Activated CD8-positive, alpha-beta memory T cell treated with anti-CD3 and anti-CD28 coated beads, Interleukin-2, amount 50 U/mL, for 24 hours (primary cell): Measurements from ENCODE around the gene C19orf81.

Experiments used
- DNase-seq: peaks from one replicate; pipeline ENCODE4 v3.0.0-alpha.2; 2020; ENCODE audit errors: extremely low read depth

Gene C19orf81

DNA sequence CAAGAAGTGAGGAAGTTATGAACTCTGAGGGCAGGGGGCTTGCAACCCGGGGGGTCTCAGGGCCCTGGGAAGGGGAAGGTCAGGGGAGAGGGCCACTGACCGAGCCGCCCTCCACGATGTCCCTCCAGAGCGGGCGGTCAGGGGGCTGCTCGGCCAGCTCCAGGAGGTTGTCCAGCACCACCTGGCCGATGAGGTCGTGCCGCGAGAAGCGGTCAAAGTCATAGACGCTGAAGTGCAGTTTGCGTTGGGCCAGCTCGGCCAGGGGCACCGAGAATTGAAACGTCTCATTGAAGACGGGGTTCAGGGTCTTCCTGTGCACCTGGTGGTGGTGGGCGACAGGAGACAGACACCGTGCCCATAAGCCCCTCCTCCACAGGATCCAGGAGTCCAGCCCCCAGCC lies 20.1 kb upstream of the C19orf81 start:
- DNase-seq = no peak

- no peak for DNase-seq
Measured at GRCh38 chr19:50629801-50630200, 19.4 kb upstream of the C19orf81 start.

- no peak for DNase-seq
Measured at GRCh38 chr19:50632151-50632835, 17.0 kb upstream of the C19orf81 start.

DNA sequence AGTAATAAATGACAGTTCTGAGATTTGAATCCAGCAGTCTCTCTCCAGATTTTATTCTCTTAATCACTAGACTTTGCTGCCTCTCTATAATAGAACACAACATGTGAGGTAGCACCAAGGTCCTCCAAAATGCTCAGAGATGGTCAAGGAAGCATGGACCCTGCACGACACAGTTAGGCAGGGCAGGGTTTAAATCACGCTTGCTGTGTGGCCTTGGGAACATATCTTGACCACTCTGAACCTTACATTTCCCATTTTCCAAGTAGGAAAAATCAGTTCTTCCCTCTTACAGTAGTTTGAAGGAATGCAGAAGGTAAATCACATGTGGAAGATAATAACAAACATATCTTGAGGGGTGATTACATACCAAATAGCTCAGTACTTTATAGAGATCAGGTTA lies 15.9 kb upstream of the C19orf81 start:
- DNase-seq = no peak

- DNase-seq = no peak
Measured at GRCh38 chr19:50633973-50634372, 15.3 kb upstream of the C19orf81 start.

DNA sequence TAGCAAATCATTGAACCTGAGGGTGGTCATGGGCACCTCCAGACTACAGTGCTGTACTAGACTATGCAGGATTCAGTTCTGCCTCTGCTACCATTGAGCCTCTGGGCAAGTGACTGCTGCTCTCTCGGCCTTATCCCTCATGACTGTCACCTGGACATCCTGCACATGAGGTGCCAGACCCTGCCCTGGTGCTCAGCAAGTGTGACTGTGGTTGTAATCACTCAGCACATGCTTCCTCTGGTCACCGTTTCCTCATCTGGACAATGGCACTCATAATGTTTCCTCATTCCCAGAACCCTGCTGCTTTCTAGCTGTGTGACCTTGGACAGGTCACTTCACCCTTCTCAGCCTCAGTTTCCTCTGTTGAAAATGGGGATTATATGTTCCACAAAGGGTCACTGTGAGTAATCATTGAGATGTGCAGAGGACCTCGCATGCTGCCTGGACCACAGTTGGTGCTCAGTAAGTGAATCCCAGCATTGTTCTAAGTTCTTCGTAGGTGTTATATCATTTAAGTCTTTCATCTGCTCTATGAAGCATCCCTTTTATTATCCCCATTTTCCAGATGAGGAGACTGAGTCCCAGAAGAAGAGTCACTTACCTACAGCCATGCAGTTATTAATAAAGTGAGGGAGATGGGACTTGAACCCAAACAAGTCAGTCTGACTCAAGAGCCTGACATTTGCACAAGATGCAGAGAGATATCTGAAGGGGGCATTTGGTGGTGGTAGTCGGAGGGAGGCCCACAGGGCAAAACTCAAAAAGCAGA lies 12.7 kb upstream of the C19orf81 start:
- DNase-seq = no peak

GRCh38 chr19:50638600-50638999 lies 10.6 kb upstream of the C19orf81 start:
- DNase-seq = no peak

DNA sequence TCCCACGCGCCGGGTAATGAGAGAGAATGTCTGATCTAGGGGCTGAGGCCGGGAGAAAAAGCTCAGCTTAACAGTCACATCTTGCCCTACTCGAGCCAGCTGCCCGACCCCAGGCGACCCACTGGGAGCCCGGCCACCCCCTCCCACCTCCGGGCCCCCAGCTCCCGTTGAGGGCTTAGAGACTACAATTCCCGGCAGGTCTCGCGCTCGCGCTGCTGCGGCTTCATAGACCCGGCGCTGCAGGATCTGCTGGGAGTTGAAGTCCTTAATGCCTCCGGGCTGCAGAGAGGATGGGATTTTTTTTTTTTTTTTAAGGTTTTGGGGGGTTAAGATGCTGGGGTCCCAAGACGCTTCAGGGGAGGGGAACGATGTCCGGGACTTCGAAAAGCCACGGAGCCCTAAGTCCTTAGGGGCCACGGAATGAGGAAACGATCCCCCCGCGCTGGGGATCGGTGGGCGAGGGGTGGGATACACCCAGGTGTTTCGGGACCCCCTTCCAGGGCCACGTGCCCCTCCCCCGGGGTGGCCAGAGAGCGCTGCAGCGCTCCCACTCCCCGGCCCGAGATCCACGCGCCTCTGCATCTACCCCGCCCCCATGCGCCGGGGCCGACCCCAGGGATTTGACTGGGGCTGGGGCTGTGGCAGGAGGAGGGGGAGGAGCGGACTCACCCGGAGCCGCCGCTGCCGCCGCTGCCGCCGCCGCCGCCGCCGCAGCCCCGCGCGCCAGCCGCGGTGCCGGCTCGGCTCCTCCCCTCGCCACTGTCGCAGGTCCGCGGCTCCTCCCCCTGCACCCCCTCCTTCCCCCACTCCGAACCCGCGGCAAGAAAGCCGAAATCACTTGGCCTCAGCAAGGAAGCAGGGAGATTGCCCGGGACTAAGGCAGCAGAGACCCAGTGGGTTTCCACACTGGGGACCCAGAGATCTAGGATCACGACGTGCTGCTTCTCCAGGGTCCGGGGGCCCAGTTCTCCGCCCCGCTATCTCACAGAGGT lies 9.8 kb upstream of the C19orf81 start, which contains the start of gene SYT3:
Gene SYT3 (minus strand): TSS at position 761 of the 992 bp plus-strand sequence. CDS start 2,470 bp downstream, outside the sequence.
- DNase-seq = no peak

GRCh38 chr19:50640368-50640767 lies 8.9 kb upstream of the C19orf81 start:
- DNase-seq = no peak

- DNase-seq = no peak
Measured at GRCh38 chr19:50644315-50644915, 4.8 kb upstream of the C19orf81 start.

- no peak for DNase-seq
Measured at GRCh38 chr19:50645107-50645506, 4.1 kb upstream of the C19orf81 start.

DNA sequence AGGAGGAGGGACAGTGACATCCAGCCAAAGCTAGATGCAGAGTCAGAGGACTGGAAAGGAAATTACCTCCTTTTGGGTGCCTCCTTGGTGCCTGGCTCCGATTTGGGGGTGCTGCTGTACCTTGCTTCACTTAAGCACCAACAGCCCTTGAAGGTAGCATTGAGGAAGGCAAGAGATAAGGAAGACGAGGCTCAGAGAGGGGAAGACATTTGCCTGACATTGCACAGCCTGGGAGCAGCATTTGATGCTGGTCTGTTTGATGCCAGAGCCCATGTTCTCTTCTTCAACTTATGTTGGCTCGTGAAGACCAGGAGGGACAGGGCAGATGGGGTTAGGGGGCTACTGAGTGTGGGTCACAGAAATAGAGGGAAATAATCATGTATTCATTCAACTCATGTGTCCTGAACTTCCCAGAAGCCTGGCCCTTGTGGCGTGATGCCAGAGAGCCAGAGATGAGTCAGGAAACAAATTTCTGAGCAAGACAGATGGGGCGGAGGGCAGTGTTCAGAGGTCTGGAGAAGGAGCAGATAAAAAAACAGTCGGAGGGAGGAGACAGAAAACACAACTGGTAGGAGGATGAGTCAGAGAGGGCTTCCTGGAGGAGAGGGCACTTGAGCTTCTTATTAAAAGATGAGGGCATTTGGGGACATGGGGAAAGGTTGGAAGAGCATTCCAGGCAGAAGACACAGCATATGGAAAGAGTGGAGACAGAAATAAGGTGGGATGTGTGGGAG lies 3.0 kb upstream of the C19orf81 start:
- no peak for DNase-seq

GRCh38 chr19:50647879-50648615 lies 1.2 kb upstream of the C19orf81 start:
- no peak for DNase-seq

GRCh38 chr19:50648659-50649058 lies 586 bp upstream of the C19orf81 start:
- DNase-seq = no peak

- DNase-seq = no peak
Measured at GRCh38 chr19:50651174-50651573, 1.9 kb downstream of the C19orf81 start.

DNA sequence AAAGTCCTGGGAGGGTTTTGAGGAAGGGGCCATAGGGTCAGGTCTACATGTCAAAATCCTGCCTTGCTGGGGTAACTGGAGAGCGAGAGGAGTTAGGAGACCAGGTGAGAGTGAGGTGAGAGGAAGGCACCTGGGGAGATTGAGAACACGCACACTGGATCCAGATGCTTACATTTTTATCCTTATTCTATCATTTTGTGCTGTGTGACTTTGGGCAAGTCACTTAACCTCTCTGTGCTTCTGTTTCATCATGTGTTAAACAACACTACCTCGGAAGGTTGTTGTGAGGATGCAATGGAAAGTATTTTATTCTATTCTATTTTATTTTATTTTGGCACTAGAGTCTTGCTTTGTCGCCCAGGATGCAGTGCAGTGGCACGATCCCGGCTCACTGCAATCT lies 3.5 kb downstream of the C19orf81 start:
- DNase-seq = no peak

- DNase-seq = no peak
Measured at GRCh38 chr19:50654882-50655281, 5.6 kb downstream of the C19orf81 start.

- DNase-seq = no peak
Measured at GRCh38 chr19:50657222-50657669, 8.0 kb downstream of the C19orf81 start.

- DNase-seq = peak; percentile 69
Measured at GRCh38 chr19:50657712-50658440, 8.6 kb downstream of the C19orf81 start.
